GM12892 (cell line): ENCODE measurements around the gene DQX1.

Source experiments
- DNase-seq: peaks from one replicate; pipeline ENCODE4 v3.0.0; 2011; ENCODE audit not compliant: insufficient read length
- FAIRE-seq: peaks from 2 replicates; lab custom pipeline; 2011; peaks lifted over from hg19 to GRCh38; lab: Jason Lieb, UNC
- POLR2A ChIP-seq: IDR thresholded peaks from 2 replicates; pipeline ENCODE4 v1.6.1; 2011; ENCODE audit warnings: low read depth, low read length, control low read depth
- POLR2AphosphoS5 ChIP-seq: IDR thresholded peaks from 2 replicates; pipeline ENCODE4 v1.6.1; 2011; ENCODE audit warnings: low read depth, low read length, control low read depth
- TAF1 ChIP-seq: IDR thresholded peaks from 2 replicates; pipeline ENCODE4 v1.6.1; 2011; ENCODE audit warnings: low read depth, mild to moderate bottlenecking, control low read depth, low read length, borderline replicate concordance

The DQX1 gene

DNA sequence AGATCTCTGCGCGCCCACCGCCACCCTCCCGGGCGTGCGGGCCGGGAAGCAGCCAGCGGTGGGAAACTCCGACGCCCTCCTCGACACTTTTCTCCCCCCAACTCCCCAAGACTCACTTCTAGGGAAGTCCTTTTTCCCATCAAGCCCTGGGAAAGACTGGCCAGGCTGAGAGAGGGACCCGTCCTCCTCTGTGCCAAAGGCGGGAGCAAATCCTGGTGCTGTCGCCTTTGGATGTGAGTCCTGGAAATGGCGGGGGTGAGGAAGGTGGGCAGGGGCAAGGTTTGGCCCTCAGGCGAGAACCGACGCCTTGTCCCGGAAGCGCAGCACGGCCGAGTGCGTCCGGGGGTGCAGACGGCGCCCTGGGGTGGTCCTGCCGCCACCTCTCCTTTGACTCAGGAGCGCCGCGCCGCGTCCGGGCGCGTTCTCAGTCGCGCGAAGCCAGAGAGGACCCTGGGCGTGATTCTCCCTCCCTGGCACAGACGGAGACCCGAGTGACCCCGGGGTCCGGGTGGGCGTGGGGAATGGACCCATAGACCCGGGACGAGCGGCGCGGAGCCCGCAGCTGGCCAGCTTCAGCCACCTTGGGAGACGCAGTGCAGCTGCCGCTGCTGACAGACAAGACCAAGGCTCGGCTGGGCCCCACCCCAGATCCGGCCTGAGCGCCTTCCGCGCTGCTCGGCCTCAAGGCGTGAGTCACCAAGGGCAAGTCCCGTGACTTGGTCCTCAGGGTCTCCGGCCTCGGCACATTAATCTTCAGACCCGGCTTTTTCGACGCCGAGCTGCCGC is 23.1 kb downstream of the DQX1 start:
- peak; percentile 76 for FAIRE-seq
- peak; percentile 58; the same call in 1 of the 2 replicates for TF ChIP-seq POLR2A
- no peak for TF ChIP-seq POLR2AphosphoS5
- no peak for TF ChIP-seq TAF1
- peak; percentile 84 for DNase-seq

DNA sequence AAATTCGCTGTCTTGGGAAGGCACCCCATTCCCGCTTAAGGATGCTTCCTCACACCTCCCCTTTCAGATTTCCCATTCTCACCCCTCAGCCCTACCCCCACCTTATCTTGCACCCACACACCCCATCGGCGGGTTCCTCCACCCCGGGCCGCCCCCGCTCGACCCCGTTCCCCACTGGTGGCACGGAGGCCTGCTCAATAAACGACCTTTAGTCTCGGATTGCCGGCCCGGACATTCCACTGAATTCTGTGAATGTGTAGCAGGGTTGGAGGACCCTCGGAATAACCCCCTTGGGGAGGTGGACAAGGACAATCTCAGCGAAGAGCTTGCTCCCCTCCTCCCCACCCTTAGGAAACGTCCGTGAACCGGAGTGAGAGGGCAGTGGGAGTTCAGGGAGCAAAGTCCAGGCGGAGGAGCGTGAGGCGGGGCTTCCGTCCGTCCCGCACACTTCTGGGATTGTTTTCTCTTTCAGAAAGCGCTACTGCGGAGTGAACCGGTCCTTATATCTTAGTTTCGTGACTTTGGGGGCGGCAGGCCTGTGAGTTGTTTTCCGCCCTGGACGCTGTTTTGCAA is 23.8 kb downstream of the DQX1 start:
- DNase-seq, result no peak
- FAIRE-seq, result no peak
- TF ChIP-seq POLR2A (no peak), POLR2AphosphoS5 (no peak), TAF1 (no peak)

- TF ChIP-seq TAF1, result no peak
- TF ChIP-seq POLR2A, result no peak
- TF ChIP-seq POLR2AphosphoS5, result no peak
- DNase-seq, result no peak
Measured at GRCh38 chr2:74501335-74502071, 24.5 kb downstream of the DQX1 start.

DNA sequence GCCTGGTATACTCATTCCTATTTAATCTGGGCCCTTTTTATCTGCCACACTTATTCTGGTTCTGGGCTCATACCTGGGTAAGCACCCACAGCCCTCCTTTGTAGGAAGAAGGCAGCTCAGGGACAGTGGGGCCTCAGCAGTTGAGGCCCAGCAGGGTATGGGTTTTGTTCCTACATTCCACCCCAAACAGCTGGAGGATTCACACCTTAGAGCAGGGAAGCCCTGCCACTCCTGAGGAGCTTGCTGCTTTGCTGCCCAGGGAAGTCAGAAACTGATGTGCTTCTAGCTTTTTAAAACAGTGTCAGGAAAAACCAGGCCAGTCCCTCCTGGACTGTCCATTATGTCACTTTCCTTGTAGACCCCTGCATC is 25.5 kb downstream of the DQX1 start:
- TF ChIP-seq TAF1, result no peak
- no peak for TF ChIP-seq POLR2A
- no peak for TF ChIP-seq POLR2AphosphoS5
- no peak for DNase-seq
- FAIRE-seq, result no peak

More at GRCh38 chr2:74501335-74502071, 24.5 kb downstream of the DQX1 start:
- FAIRE-seq, result no peak

DNA sequence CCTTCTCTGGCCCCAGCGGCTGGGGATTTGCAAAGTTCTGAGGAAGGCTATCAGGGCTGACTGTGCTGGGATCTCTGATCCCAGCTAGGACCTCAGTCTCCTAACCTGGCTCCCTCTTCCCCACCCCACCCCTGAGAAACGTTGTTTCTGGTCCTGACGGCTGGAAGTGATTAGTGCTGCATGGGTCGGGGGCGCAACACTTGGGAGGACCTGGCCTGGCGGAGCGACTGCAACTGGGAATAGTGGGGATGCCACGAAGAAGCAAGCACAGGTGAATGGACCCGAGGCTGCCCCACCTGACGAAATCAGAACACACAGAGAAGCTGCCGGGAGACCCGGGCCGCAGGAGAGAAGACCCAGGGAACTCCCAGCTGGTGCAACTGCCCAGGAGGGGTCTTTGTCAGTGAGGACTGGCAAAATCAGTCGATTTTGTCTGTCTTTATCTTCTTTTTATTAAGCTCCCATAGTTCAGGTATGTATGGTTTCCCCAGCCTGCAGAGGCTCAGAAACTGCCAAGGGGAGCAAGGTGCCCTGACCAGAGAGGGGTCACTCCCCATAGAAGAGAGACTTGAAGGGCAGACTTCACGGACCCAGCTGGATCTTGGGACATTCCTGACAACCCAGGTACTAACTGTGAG is 26.0 kb downstream of the DQX1 start:
- TF ChIP-seq POLR2A (no peak), TAF1 (no peak), POLR2AphosphoS5 (no peak)
- FAIRE-seq (no peak), DNase-seq (no peak)

DNA sequence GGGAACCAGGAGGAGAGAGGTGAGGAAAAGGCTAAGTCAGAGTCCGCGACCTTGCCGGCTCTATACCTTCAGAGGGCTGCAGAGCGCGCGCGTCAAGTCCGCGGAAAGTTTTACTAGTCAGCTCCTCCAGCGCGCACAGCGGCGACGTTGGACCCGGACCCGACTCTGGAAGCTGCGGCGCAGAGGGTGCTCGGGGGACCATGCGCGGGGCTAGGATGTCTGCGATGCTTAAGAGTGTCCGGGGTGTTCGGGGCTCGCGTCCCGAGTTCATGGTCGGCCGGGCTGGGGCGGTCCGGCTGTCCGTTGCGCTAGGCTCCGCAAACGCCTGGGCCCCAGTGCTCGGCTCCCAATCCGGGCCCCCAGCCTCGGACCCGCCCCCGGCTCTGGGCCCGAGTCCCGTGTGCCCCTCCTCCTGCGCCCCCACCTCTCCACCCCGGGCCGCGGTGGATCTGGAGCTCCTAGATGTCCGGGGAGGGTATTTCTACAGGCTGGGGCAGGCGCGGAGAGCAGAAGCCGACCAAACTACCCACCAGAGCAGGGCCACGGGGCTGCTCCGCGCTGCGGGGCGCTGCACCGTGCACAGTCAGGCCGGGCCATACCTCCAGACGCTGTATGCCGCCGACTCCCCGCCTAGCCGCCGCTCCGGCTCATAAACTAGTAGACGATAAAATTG is 26.6 kb downstream of the DQX1 start, which contains the start of gene LBX2:
LBX2 (minus strand) TSS at position 337 of the 673 bp plus-strand sequence; CDS start at position 271, 66 bp downstream.
- TF ChIP-seq POLR2AphosphoS5, result no peak
- no peak for TF ChIP-seq POLR2A
- TF ChIP-seq TAF1, result no peak
- DNase-seq (no peak), FAIRE-seq (no peak)

GRCh38 chr2:74498500-74499266 is 27.3 kb downstream of the DQX1 start:
- TF ChIP-seq POLR2AphosphoS5 (no peak), TAF1 (no peak), POLR2A (no peak)
- DNase-seq, result no peak
- FAIRE-seq, result peak; percentile 36

DNA sequence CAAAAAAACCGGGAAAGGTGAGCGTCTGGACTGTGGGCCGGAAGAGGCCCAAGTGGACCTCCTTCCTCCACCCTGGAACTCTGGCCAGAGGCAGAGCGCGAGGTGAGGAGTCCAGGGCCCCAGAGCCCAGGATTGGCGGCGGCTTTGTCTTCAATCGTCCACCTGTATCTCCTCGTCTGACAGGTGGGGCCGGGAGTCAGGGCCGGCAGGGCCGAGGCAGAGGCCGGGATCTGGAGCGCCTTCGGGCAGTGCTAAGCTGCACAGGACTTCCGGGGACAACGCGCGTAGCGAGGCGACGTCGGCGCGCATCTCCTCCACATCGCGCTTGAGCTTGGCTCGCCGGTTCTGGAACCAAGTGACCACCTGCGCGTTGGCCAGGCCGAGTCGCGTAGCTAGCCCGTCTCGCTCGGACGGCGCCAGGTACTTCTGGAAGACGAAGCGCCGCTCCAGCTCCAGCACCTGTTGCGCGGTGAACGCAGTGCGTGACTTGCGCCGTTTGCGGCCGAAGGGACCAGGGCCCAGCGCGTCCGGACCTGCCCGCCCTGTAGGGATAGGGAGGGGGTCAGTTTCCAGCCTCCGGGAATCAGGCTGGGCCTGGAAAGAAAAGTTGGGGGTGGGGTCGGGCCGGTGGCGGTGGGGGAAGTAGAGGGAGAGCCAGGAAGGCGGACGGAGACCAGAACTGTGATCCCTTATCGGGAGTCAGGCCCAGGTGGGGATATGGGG is 28.1 kb downstream of the DQX1 start:
- no peak for FAIRE-seq
- DNase-seq, result no peak
- TF ChIP-seq TAF1 (no peak), POLR2A (peak; percentile 23; the same call in 1 of the 2 replicates), POLR2AphosphoS5 (peak; percentile 61; the same call in 1 of the 2 replicates)

DNA sequence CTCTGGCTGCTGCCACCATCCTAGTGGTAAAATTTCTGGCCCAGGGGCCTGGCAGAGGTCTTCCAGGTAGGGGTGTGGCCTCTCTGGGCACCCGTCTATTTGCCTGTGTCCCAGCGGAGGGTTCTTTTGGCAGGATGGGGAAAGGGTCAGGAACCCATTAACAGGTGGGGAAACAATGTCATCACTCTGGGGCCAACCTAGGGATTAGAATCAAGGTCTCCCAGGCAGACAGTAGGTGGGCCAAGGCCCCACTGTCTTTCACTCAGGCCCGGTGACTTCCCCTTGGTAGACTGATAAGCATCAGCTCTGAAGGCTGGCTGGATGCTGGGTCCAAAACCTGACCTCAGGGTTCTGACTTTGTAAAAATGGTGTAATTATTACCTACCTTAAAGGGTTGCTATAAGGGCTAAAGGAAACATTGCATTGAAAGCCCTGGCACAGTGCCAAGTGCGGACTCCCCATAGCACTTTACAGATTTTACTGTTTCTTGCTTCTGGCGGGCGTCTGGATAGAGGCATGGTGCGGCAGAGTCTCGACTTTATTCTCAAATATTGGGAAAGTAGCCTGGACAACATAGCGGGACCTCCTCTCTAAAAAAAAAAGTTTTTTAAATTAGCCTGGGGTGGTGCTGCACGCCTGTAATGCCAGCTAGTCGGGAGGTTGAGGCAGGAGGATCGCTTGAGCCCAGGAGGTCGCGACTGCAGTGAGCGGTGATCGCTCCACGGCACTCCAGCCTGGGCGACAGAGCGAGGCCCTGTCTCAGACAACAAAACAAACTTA is 28.8 kb downstream of the DQX1 start:
- TF ChIP-seq POLR2A, result no peak
- no peak for TF ChIP-seq POLR2AphosphoS5
- TF ChIP-seq TAF1, result no peak
- FAIRE-seq (no peak), DNase-seq (no peak)
